NCI-H2171 treated with DMSO at 0.1 percent for 48 hours (cell line): ENCODE measurements around the gene PPP1CA.
"Not testable (repeated sequence)": the region's sequence is repeated elsewhere in the genome, so short reads cannot be mapped to it uniquely, and the experiment has no call there.

Experiments used
- DNase-seq: peaks from one replicate; lab custom pipeline; 2025; lab: John Stamatoyannopoulos, UW

PPP1CA gene

DNA sequence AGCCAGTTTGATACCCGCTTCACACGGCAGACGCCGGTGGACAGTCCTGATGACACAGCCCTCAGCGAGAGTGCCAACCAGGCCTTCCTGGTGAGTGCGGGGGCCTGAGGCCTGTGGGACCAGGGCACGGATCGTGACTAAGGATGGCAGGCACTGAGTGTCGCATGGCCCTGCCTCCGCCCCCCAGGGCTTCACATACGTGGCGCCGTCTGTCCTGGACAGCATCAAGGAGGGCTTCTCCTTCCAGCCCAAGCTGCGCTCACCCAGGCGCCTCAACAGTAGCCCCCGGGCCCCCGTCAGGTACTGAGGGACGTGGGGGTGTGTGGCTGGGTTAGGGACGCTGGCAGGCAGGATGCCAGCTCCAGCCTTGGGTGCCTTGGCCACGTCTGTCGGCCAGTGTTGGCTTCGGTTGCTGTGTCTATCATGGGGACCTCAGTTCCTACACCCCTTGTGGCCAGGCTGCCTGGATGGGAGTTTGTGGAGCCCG lies 32.8 kb upstream of the PPP1CA start:
- no peak for DNase-seq

DNA sequence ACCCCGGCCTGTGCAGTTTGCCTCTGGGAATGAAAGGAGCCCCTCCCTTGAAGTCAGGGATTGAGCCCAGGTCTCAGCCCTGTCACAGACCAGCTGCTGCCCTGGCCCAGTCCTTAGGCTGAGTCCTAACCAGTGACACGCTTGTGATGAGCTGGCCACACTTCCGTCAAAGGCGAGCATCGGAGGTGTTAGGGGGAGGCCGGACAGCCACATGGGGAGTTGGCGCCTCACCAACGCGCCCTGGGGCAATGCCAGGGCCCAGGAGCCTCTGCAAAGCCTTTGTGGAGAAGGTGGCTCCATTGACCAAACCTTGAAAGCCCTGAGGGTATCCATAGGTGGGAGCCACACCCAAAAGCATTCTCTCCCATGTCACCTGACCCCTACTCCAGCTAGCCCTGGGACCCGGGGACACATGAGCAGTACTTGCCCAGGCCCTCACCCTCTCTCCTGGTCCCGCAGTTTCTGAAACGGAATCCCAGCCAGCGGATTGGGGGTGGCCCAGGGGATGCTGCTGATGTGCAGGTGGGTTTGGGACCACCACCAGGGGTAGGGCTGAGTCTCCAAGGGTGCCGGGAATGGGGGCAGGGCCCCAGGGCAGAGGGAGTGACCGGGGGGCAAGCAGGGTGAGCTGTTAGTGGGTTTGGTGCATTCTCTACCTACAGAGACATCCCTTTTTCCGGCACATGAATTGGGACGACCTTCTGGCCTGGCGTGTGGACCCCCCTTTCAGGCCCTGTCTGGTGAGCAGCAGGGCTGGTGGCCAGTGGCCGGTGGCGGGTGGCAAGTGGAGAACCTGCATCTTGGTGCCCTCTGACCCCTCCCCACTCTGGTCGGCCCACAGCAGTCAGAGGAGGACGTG lies 32.1 kb upstream of the PPP1CA start:
- DNase-seq, result no peak

DNA sequence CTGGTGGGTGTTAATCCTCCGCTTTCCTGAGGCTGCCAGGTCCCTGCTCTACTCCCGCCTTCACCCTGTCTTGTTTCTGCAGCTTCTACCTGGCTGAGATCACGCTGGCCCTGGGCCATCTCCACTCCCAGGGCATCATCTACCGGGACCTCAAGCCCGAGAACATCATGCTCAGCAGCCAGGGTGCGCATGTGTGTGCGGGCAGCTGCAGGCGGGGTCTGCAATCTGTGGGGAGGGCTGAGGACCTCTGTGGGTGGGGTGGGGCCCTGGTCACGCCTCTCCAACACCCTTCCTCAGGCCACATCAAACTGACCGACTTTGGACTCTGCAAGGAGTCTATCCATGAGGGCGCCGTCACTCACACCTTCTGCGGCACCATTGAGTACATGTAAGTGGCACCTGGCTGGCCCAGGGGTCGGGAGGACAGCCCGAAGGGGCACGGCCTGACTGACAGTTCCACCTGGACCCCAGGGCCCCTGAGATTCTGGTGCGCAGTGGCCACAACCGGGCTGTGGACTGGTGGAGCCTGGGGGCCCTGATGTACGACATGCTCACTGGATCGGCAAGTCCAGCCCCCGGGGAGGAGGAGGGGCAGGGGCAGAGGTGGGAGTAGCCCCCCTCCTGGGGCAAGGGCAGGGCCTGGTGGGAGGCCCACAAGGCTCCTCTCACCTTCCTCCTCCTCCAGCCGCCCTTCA lies 31.1 kb upstream of the PPP1CA start:
- no peak for DNase-seq

DNA sequence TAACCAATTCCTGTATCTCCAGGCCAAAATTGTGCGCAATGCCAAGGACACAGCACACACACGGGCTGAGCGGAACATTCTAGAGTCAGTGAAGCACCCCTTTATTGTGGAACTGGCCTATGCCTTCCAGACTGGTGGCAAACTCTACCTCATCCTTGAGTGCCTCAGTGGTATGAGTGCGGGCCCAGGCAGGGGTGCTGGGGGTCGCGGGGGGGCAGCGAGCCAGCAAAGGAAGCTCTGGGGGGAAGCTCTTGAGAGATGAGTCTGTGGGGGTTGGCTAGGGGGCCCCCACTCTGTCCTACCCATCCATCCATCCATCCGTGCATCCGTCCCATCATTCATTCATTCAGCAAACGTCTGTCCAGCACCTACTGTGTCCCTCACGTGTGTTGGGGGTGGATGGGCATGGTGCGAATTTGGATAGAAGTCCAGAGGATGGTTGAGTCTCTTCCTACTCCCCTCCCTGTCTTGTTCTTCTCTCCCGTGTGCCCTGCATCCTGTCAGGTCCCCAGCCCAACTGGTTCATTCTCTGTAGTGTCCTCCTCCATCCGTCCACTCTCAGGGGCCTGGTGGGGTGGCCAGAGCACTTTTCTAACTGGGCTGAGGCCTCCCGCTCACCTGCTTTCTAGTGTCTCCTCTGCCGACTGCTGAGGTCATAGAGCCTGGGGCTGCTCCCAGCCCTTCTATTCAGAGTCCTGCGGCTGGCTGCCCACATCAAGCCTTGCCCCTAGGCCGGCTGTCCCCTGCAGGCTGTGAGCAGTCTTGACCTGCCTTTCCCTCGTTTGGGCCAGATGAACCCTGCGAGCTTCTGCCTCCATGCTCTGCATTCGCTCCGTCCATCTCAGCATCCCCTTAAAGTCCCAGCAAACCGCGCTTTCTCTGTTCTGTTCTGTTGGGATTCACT lies 29.9 kb upstream of the PPP1CA start:
- DNase-seq, result no peak

DNA sequence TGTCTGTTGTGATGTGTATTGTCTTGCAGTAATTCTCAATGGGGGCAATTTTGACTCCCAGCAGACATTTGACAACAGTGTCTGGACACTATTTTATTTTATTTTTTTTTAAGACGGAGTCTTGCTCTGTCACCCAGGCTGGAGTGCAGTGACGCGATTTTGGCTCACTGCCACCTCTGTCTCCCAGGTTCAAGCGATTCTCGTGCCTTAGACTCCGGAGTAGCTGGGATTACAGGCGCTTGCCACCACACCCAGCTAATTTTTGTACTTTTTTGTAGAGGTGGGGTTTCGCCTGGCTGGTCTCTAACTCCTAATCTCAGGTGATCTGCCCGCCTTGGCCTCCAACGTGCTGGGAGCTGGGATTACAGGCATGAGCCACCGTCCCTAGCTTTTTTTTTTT lies 28.1 kb upstream of the PPP1CA start:
- no peak for DNase-seq

DNA sequence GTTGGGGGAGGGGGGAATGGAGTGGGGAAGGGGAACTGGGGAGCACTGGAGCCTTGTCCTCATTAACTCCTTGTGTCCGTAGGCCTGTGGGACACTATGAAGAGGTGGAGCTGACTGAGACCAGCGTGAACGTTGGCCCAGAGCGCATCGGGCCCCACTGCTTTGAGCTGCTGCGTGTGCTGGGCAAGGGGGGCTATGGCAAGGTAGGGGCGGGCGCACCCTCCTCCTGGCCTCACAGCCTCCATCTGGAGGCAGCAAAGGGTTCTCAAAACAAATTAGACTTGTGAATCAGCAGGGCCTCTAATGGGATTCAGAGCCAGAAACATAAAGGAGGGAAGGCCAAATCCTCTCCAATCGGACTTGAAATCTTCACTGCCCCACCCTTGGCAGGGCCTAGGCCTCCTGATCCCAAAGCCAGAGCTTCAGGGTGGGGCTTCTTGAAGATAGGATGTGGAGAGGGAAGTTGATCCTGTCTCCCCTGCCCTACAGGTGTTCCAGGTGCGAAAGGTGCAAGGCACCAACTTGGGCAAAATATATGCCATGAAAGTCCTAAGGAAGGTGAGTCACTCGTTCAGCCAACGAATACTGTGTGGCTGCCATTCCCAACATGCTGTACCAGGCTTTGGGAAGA lies 27.5 kb upstream of the PPP1CA start:
- no peak for DNase-seq

DNA sequence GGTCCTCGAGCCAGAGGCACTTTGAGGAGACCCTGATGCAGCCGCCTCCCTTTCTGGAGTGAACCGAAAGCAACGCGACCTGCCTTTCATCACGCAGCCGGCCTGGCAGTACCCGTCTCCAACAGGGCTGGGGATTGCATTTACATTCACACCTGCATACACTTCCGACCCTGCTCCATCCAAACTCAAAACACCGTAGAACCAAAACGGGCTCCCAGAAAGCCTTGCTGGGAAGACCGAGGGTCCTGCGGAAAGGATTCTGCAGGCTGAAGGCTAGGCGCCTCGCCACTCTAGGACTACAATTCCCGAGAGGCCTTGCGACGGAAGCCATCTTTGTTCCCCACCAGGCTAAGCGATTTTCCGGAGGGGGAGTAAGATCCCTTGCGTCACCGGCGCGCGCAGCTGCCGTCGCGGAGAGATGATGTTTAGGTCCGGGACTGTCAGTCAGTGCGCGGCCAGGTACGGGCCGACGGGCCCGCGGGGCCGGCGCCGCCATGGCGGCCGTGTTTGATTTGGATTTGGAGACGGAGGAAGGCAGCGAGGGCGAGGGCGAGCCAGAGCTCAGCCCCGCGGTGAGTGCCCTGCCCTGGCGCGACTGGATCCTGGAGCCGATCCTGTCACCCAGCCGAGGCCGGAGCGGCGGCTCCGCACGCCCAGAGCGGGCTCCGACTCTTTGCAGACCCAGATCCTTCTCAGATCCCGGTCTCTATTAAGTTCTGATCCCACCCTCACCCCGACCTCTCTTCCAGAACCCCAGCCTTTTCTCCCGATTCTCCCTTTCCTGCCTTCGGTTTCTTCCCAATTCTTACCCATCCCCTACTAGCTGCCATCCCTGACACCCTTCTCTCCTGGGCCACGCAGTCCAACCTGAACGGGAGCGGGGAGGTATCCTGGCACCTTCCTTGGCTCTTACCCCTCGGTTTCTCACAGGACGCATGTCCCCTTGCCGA lies 26.7 kb upstream of the PPP1CA start, which contains the start of gene RPS6KB2:
RPS6KB2 (plus strand) TSS at position 443 of the 950 bp plus-strand sequence; CDS start at position 495, 52 bp downstream.
- DNase-seq, result peak; percentile 96

DNA sequence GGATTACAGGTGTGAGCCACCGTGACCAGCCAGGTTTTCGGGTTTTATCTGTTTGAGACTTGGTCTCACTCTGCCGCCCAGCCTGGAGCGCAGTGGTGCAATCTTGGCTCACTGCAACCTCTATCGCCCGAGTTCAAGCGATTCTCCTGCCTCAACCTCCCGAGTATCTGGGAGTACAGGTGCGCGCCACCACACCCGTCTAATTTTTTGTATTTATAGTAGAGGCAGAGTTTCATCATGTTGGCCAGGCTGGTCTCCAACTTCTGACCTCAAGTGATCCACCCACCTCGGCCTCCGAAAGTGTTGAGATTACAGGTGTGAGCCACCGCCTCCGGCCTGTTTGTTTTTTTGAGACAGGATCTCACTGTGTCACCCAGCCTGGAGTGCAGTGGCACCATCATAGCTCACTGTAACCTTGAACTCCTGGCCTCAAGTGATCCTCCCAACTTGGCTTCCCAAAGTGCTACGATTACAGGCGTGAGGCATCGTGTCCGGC lies 25.8 kb upstream of the PPP1CA start:
- DNase-seq, result not testable (repeated sequence)

DNA sequence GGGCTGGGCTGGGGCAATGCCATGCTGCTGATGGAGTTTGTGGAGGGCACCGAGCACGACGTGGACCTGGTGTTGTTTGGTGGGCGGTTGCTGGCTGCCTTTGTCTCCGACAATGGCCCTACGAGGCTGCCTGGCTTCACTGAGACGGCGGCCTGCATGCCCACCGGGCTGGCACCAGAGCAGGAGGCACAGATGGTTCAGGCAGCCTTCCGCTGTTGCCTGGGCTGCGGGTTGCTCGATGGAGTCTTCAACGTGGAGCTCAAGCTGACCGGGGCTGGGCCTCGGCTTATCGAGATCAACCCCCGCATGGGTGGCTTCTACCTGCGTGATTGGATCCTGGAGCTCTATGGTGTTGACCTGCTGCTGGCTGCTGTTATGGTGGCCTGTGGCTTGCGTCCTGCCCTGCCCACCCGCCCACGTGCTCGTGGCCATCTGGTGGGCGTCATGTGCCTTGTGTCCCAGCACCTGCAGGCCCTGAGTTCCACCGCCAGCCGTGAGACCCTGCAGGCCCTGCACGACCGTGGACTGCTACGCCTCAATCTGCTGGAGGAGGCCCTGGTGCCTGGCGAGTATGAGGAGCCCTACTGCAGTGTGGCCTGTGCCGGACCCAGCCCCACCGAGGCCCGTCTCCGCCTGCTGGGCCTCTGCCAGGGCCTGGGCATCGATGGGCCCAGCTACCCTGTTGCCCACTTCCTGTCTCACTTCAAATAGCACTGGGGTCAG lies 22.4 kb upstream of the PPP1CA start:
- DNase-seq, result no peak

DNA sequence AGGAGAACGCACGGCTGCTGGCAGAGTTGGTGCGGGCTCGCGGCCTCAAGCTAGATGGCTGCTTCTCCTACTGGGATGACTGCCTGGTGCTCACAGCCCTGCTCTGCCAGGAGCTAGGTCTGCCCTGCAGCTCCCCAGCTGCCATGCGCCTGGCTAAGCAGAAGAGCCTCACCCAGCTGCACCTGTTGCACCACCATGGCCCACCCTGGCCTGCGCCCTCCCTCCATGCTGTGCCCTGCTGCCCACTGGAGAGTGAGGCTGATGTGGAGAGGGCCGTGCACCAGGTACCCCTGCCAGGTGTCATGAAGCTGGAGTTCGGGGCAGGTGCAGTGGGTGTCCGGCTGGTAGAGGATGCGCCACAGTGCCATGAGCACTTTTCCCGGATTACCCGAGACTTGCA lies 21.8 kb upstream of the PPP1CA start:
- no peak for DNase-seq

DNA sequence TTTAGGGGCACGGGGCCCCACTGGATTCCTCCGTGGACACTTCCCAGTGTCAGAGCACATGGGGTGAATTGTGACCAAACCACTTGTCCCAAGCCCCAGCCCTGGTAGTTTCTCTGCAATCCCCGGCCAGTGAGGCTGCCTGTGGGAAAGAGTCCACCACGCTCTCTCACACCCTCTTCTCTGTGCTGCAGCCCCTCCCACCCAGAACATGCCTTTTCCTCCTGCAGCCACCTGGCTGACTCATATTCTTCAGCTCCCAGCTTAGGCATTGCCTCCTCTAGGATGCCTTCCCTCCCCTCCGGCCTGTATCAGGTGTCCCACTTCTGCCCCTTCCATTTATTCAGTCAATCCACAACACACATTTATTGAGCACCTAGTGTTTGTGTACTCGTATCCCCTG lies 21.2 kb upstream of the PPP1CA start:
- no peak for DNase-seq

DNA sequence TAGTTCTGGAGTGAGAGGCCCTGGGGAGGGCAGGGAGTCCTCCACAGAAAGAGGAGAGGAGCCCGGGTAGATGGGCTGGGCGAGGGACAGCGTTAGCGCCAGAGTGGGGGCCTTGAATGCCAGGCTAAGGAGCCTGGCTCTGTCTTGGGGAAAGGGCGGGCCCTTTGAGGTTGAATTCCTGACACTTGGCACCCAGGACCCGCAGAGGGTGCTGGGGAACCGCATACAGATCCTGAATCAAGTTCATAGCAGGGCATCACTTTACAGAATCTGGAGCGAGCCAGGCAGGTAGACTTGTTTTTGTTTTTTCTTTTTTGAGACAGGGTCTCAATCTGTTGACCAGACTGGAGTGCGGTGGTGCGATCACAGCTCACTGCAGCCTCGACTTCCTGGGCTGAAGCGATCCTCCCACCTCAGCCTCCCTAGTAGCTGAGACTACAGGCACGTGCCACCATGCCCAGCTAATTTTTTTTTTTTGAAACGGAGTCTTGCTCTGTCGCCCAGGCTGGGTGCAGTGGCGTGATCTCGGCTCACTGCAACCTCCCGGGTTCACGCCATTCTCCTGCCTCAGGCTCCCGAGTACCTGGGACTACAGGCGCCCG lies 19.9 kb upstream of the PPP1CA start:
- no peak for DNase-seq

DNA sequence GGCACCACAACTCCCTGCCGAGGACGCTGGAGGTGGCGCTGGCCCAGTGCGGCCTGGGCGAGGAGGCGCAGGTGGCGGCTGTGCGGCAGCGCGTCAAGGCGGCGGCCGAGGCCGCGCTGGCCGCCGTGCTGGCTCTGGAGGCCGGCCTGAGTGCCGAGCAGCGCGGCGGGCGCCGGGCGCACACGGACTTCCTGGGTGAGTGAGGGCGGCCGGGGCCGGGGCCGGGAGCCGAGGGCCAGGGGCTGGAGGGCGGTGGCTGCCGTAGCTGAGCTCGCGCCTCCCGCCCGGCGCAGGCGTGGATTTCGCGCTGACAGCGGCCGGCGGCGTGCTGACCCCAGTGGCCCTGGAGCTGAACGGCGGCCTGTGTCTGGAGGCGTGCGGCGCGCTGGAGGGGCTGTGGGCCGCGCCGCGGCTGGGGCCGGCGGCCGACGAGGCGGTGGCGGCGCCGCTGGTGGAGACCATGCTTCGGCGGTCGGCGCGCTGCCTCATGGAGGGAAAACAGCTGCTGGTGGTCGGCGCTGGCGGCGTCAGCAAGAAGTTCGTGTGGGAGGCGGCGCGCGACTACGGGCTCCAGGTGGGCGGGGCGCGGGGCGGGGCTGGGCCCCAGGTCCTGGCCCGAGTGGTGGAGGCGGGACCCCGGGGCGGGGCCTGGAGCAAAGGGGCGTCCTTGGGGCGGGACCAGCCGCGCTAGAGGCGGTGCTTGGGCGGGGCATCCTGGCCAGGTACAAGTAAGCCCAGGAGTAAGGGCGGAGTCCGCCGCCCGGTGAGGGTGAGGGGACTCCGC lies 19.2 kb upstream of the PPP1CA start:
- peak; percentile 92 for DNase-seq

DNA sequence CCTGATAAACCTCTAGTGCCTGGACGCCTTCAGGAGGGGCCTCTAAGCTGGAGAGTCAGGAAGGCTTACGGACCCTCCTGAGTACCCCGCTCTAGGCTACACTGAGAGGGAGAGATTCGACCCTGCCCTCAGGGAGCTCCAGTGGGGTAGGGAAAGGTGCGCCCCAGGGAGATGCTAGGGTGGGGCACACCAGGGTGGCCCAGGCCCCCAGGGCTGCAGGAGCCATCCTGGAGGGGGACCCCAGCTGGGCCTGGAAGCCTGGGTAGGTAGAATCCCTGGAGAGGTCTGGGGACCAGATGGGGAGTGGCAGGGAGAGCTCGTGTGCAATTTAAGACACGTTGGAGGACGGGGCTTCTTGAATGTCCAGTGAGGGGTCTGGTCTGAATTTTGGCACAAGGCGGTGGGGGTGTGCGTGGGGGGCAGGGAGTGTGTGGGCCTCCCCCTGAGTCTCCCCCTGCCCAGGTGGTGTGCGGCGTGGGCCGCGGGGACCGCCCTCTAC lies 18.5 kb upstream of the PPP1CA start:
- peak; percentile 32 for DNase-seq

DNA sequence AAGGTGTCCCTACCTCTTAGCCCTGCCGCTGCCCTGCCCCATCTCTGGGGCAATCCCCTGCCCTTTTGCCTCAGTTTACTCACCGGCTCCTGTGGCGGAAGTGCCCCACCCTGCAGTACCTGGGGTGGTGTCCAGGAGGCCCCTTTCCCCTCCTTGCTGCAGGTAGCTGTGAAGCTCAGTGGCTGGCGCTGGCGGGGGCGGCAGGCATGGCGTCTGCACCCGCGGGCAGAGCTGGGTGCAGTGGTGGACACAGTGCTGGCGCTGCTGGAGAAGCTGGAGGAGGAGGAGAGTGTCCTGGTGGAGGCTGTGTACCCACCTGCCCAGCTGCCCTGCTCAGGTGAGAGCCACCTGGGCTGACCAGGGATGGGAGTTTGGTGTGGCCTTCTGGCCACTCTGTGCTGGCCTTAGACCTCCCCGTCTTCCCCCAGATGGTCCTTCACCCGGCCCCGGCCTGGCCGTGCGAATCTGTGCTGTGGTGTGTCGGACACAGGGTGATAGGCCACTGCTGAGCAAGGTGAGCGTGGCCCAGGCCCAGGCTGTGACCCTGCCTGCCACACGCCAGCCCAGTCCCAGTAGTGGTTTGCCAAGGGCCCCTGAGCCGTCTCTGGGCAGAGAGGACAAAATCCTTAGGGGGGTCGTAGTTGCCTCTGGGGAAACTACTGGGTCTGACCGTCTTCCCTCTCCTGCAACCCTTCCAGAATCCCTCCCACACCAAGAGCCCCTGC lies 17.8 kb upstream of the PPP1CA start:
- no peak for DNase-seq

DNA sequence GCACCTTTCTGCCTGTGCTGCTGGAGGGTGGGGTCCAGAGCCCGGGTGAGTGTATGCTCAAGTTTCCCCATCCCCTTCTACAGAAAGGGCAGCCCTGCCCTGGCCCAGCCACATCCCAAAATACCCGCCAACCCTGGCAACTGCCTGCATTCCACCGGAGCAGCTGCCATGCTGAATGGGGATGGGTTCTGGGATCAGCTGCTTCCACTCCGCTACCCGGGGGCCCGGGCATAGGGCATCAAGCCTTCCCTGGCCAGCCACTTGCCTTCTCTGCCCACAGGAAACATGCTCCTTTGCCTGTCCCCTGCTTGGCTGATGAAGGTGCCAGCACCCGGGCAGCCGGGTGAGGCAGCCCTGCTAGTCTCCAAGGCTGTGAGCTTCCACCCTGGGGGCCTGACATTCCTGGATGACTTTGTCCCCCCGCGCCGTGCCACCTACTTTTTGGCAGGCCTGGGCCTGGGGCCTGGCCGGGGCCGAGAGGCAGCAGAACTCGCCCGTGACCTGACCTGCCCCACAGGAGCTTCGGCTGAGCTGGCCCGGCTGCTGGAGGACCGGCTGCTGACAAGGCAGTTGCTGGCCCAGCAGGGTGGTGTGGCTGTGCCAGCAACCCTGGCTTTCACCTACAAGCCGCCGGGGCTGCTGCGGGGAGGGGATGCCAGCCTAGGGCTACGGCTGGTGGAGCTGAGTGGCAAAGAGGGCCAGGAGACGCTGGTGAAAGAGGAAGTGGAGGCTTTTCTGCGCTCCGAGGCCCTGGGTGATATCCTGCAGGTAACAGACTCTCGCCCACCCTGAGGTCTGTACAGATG lies 17.0 kb upstream of the PPP1CA start:
- DNase-seq, result no peak

DNA sequence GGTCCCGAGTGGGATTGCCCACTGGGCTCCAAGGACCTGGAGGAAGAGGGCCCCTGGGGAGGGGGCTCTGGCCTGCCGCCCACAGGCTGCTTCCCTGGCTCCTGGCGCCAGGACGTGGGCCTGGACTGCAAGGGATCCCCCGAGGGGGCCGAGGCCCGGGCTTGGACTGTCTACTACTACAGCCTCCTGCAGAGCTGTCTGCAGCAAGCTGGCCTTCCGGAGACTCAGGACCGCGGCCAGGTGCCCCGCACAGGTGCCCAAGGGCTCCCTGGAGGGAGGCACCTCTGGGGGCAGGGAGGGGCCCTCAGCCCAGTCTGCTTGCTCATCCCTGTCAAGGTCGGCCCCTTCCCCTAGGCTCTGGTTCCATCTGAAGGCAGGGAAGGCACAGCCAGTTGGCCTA lies 15.8 kb upstream of the PPP1CA start:
- DNase-seq, result no peak
